SK-N-SH (cell line): Measurements from ENCODE around the gene WARS2.

Experiments
- POLR2AphosphoS5 ChIP-seq: IDR thresholded peaks from 2 replicates; pipeline ENCODE4 v1.6.1; 2012; ENCODE audit warnings: low read depth, low read length
- RAD21 ChIP-seq: IDR thresholded peaks from 2 replicates; pipeline ENCODE4 v1.6.1; 2012; ENCODE audit warnings: mild to moderate bottlenecking, low read length
- RFX5 ChIP-seq: IDR thresholded peaks from 2 replicates; pipeline ENCODE4 v1.6.1; 2012; ENCODE audit warnings: mild to moderate bottlenecking, improper control_type of control experiment, low read length
- RXRA ChIP-seq: IDR thresholded peaks from 2 replicates; pipeline ENCODE4 v1.4.0; 2012; ENCODE audit warnings: low read depth, mild to moderate bottlenecking, borderline replicate concordance
- TF ChIP-seq, protein P1 (sequence below): fragments of 200-600 bp; sonication (generic); IDR thresholded peaks from 2 replicates; pipeline ENCODE4 v1.6.1; 2017; ENCODE audit warnings: antibody characterized with exemption, mild to moderate bottlenecking, moderate library complexity

DNA sequence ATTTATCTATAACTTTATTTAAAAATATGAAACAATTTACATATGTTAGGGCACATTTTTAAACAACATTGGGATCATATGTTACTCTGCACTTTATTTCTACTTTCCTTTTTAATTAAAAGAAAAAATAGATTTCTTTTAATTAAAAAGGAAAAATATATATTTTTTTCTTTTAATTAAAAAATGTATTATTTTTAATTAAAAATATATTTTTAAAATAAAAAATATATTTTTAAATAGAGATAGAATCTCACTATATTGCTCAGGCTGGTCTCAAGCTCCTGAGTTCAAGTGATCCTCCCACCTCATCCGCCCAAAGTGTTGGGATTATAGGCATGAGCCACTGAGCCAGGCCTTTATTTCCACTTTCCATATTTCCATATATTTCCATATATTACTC is 36.7 kb downstream of the WARS2 start:
- no peak for TF ChIP-seq RXRA
- TF ChIP-seq, protein P1, sequence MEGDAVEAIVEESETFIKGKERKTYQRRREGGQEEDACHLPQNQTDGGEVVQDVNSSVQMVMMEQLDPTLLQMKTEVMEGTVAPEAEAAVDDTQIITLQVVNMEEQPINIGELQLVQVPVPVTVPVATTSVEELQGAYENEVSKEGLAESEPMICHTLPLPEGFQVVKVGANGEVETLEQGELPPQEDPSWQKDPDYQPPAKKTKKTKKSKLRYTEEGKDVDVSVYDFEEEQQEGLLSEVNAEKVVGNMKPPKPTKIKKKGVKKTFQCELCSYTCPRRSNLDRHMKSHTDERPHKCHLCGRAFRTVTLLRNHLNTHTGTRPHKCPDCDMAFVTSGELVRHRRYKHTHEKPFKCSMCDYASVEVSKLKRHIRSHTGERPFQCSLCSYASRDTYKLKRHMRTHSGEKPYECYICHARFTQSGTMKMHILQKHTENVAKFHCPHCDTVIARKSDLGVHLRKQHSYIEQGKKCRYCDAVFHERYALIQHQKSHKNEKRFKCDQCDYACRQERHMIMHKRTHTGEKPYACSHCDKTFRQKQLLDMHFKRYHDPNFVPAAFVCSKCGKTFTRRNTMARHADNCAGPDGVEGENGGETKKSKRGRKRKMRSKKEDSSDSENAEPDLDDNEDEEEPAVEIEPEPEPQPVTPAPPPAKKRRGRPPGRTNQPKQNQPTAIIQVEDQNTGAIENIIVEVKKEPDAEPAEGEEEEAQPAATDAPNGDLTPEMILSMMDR, result no peak
- no peak for TF ChIP-seq RFX5
- no peak for TF ChIP-seq POLR2AphosphoS5
- TF ChIP-seq RAD21, result no peak
